Activated CD4-positive, alpha-beta memory T cell treated with anti-CD3 and anti-CD28 coated beads, Interleukin-2, amount 10 ng/mL, durations not matched to agents 7 days and 5 days (primary cell): ENCODE measurements around the gene FLACC1. TPM values are rescaled to one million over a fixed set of nuclear protein-coding genes. Genes with fewer than 3 reads are reported as not detected.
"Not testable (repeated sequence)": the region's sequence is repeated elsewhere in the genome, so short reads cannot be mapped to it uniquely, and the experiment has no call there.

Experiments
- CTCF ChIA-PET: fragments of 350-600 bp; sonication (Branson Sonifier 250); formaldehyde crosslinking; loops from one replicate; lab custom pipeline; 2021; ENCODE audit warnings: antibody characterized with exemption, inconsistent platforms; lab: Charles Lee
- POLR2A ChIA-PET: fragments of 350-600 bp; sonication (Branson Sonifier 250); formaldehyde crosslinking; loops from one replicate; lab custom pipeline; 2021; ENCODE audit warnings: antibody characterized with exemption; lab: Charles Lee
- DNase-seq: peaks from one replicate; pipeline ENCODE4 v3.0.0-alpha.2; 2020
- H3K27ac Mint-ChIP-seq: one replicate; pipeline ENCODE4 v1.8.0; 2021; ENCODE audit warnings: mild to moderate bottlenecking, mixed read lengths
- H3K27me3 Mint-ChIP-seq: one replicate; pipeline ENCODE4 v1.8.0; 2021; ENCODE audit warnings: mixed read lengths
- H3K36me3 Mint-ChIP-seq: one replicate; pipeline ENCODE4 v1.8.0; 2021; ENCODE audit warnings: low read depth, mixed read lengths
- H3K4me1 Mint-ChIP-seq: one replicate; pipeline ENCODE4 v1.8.0; 2021; ENCODE audit warnings: mixed read lengths
- H3K4me3 Mint-ChIP-seq: one replicate; pipeline ENCODE4 v1.8.0; 2021; ENCODE audit warnings: mild to moderate bottlenecking, mixed read lengths
- H3K9me3 Mint-ChIP-seq: one replicate; pipeline ENCODE4 v1.8.0; 2021; ENCODE audit warnings: mixed read lengths
- total RNA-seq, 2 experiments: library from RNA; stranded (reverse); gene quantifications; one replicate each; pipeline ENCODE4 v1.2.3, GENCODE V29; 2021

Gene FLACC1
- total RNA-seq, 2 experiments from 2014 or later, result 2.7 to 3.1 TPM

- H3K27ac Mint-ChIP-seq, H3K27me3 Mint-ChIP-seq, H3K4me1 Mint-ChIP-seq, POLR2A ChIA-PET, H3K4me3 Mint-ChIP-seq, DNase-seq, CTCF ChIA-PET: not testable (repeated sequence)
- Mint-ChIP-seq H3K9me3 (peaks cover 23% of the 10 kb centered on the region), H3K36me3 (peaks cover 89% of the 10 kb centered on the region)
These were observed 12.2 kb upstream of the FLACC1 start for GRCh38 chr2:201369318-201369717.

GRCh38 chr2:201366146-201366545 lies 9.0 kb upstream of the FLACC1 start:
- ChIA-PET POLR2A (no interaction called here), CTCF (interaction anchor here (2.7 to 4.2 kb wide), 3 partner anchors 101 to 133 kb away, joined by 30 to 43 read pairs (median 31); no protein-coding TSS in a partner anchor)
- peaks cover 25% of the 10 kb centered on the region for H3K9me3 Mint-ChIP-seq
- H3K4me3 Mint-ChIP-seq, result no peak overlapping the region
- H3K4me1 Mint-ChIP-seq, result peaks cover 23% of the 10 kb centered on the region
- no peak overlapping the region for H3K27ac Mint-ChIP-seq
- no peak for DNase-seq
- peaks cover 87% of the 10 kb centered on the region for H3K36me3 Mint-ChIP-seq
- no peaks in the 10 kb centered on the region for H3K27me3 Mint-ChIP-seq

GRCh38 chr2:201363857-201364560 lies 6.9 kb upstream of the FLACC1 start:
- H3K27ac Mint-ChIP-seq, result peak overlapping the region; percentile 71
- peaks cover 32% of the 10 kb centered on the region for H3K4me1 Mint-ChIP-seq

GRCh38 chr2:201362396-201362795 lies 5.3 kb upstream of the FLACC1 start:
- Mint-ChIP-seq H3K9me3 (peaks cover 12% of the 10 kb centered on the region), H3K27ac (no peak overlapping the region), H3K27me3 (no peaks in the 10 kb centered on the region), H3K36me3 (peaks cover 72% of the 10 kb centered on the region), H3K4me1 (peaks cover 35% of the 10 kb centered on the region), H3K4me3 (no peak overlapping the region)
- POLR2A ChIA-PET, result interaction anchor here (2.0 kb wide), 1 partner anchor 129 kb away, joined by 9 read pairs; no protein-coding TSS in a partner anchor
- no peak for DNase-seq
- CTCF ChIA-PET, result interaction anchor here (1.4 to 4.2 kb wide), 3 partner anchors 97 to 179 kb away, joined by 4 to 30 read pairs (median 12); partner anchors contain the start of gene CASP10

More at GRCh38 chr2:201363857-201364560, 6.9 kb upstream of the FLACC1 start:
- H3K36me3 Mint-ChIP-seq, result peaks cover 84% of the 10 kb centered on the region
- CTCF ChIA-PET, result interaction anchor here (0.6 to 4.2 kb wide), 14 partner anchors 20 to 181 kb away, joined by 3 to 43 read pairs (median 5); partner anchors contain the start of genes CASP10 and CASP8
- DNase-seq, result peak; percentile 21
- H3K9me3 Mint-ChIP-seq, result peaks cover 22% of the 10 kb centered on the region
- POLR2A ChIA-PET, result interaction anchor here (0.6 to 2.6 kb wide), 6 partner anchors 101 to 296 kb away, joined by 3 to 10 read pairs (median 7); partner anchors contain the start of genes CASP10 and CASP8
- H3K27me3 Mint-ChIP-seq, result no peaks in the 10 kb centered on the region
- H3K4me3 Mint-ChIP-seq, result no peak overlapping the region

- Mint-ChIP-seq H3K36me3 (peaks cover 62% of the 10 kb centered on the region), H3K9me3 (peaks cover 2% of the 10 kb centered on the region), H3K4me1 (peaks cover 33% of the 10 kb centered on the region), H3K4me3 (no peak overlapping the region), H3K27ac (no peak overlapping the region), H3K27me3 (no peaks in the 10 kb centered on the region)
- ChIA-PET POLR2A (interaction anchor here (2.0 kb wide), 1 partner anchor 127 kb away, joined by 9 read pairs; no protein-coding TSS in a partner anchor), CTCF (interaction anchor here (1.4 kb wide), 1 partner anchor 129 kb away, joined by 4 read pairs; no protein-coding TSS in a partner anchor)
- no peak for DNase-seq
These were observed 4.1 kb upstream of the FLACC1 start for GRCh38 chr2:201361078-201361733.

- no peak overlapping the region for H3K4me3 Mint-ChIP-seq
- CTCF ChIA-PET, result interaction anchor here (1.1 kb wide), 1 partner anchor 32 kb away, joined by 3 read pairs; no protein-coding TSS in a partner anchor
- H3K4me1 Mint-ChIP-seq, result peaks cover 33% of the 10 kb centered on the region
- H3K27me3 Mint-ChIP-seq, result no peaks in the 10 kb centered on the region
- H3K36me3 Mint-ChIP-seq, result peaks cover 53% of the 10 kb centered on the region
- H3K9me3 Mint-ChIP-seq, result peaks cover 2% of the 10 kb centered on the region
- POLR2A ChIA-PET, result no interaction called here
- no peak for DNase-seq
- H3K27ac Mint-ChIP-seq, result no peak overlapping the region
These were observed 3.1 kb upstream of the FLACC1 start for GRCh38 chr2:201360256-201360655.

GRCh38 chr2:201358684-201359083 lies 1.5 kb upstream of the FLACC1 start:
- Mint-ChIP-seq H3K27ac (no peak overlapping the region), H3K36me3 (peaks cover 47% of the 10 kb centered on the region), H3K9me3 (peaks cover 4% of the 10 kb centered on the region), H3K4me1 (peaks cover 30% of the 10 kb centered on the region), H3K4me3 (no peak overlapping the region), H3K27me3 (no peaks in the 10 kb centered on the region)
- no peak for DNase-seq
- POLR2A ChIA-PET, result interaction anchor here (0.6 to 0.8 kb wide), 2 partner anchors 10 to 1595 kb away, joined by 3 read pairs; no protein-coding TSS in a partner anchor
- CTCF ChIA-PET, result no interaction called here

GRCh38 chr2:201353116-201353515 lies 4.0 kb downstream of the FLACC1 start:
- no peak for DNase-seq
- ChIA-PET CTCF (no interaction called here), POLR2A (interaction anchor here (1.2 kb wide), 1 partner anchor 9 kb away, joined by 3 read pairs; no protein-coding TSS in a partner anchor)
- H3K36me3 Mint-ChIP-seq, result peaks cover 8% of the 10 kb centered on the region
- no peaks in the 10 kb centered on the region for H3K27me3 Mint-ChIP-seq
- peaks cover 4% of the 10 kb centered on the region for H3K9me3 Mint-ChIP-seq
- H3K4me1 Mint-ChIP-seq, result no peaks in the 10 kb centered on the region
- H3K27ac Mint-ChIP-seq, result no peak overlapping the region
- no peak overlapping the region for H3K4me3 Mint-ChIP-seq

GRCh38 chr2:201350879-201351278 lies 6.3 kb downstream of the FLACC1 start:
- ChIA-PET CTCF (interaction anchor here (0.6 kb wide), 1 partner anchor 612 kb away, joined by 3 read pairs; no protein-coding TSS in a partner anchor), POLR2A (interaction anchor here (2.3 kb wide), 1 partner anchor 10 kb away, joined by 7 read pairs; no protein-coding TSS in a partner anchor)
- Mint-ChIP-seq H3K9me3 (peaks cover 4% of the 10 kb centered on the region), H3K4me3 (no peak overlapping the region), H3K27me3 (no peaks in the 10 kb centered on the region), H3K4me1 (no peaks in the 10 kb centered on the region), H3K36me3 (peaks cover 8% of the 10 kb centered on the region), H3K27ac (no peak overlapping the region)
- DNase-seq, result no peak

- ChIA-PET POLR2A (no interaction called here), CTCF (no interaction called here)
- Mint-ChIP-seq H3K9me3 (peaks cover 4% of the 10 kb centered on the region), H3K36me3 (peaks cover 8% of the 10 kb centered on the region), H3K27me3 (no peaks in the 10 kb centered on the region), H3K4me1 (peaks cover 1% of the 10 kb centered on the region), H3K4me3 (no peak overlapping the region), H3K27ac (no peak overlapping the region)
- no peak for DNase-seq
These were observed 7.5 kb downstream of the FLACC1 start for GRCh38 chr2:201349601-201350000.

- peaks cover 3% of the 10 kb centered on the region for H3K36me3 Mint-ChIP-seq
- no peak overlapping the region for H3K4me3 Mint-ChIP-seq
- no peak for DNase-seq
- ChIA-PET CTCF (interaction anchor here (0.6 kb wide), 1 partner anchor 111 kb away, joined by 3 read pairs; no protein-coding TSS in a partner anchor), POLR2A (interaction anchor here (0.9 to 1.3 kb wide), 2 partner anchors 9 to 89 kb away, joined by 3 to 5 read pairs; partner anchors contain the start of gene CASP8)
- H3K27me3 Mint-ChIP-seq, result no peaks in the 10 kb centered on the region
- no peaks in the 10 kb centered on the region for H3K9me3 Mint-ChIP-seq
- H3K4me1 Mint-ChIP-seq, result peaks cover 1% of the 10 kb centered on the region
- H3K27ac Mint-ChIP-seq, result no peak overlapping the region
These were observed 8.4 kb downstream of the FLACC1 start for GRCh38 chr2:201348758-201349157.

- DNase-seq, result no peak
- no peaks in the 10 kb centered on the region for H3K27me3 Mint-ChIP-seq
- H3K4me1 Mint-ChIP-seq, result peaks cover 2% of the 10 kb centered on the region
- H3K9me3 Mint-ChIP-seq, result no peaks in the 10 kb centered on the region
- no peak overlapping the region for H3K4me3 Mint-ChIP-seq
- peaks cover 18% of the 10 kb centered on the region for H3K36me3 Mint-ChIP-seq
- CTCF ChIA-PET, result no interaction called here
- POLR2A ChIA-PET, result no interaction called here
- no peak overlapping the region for H3K27ac Mint-ChIP-seq
These were observed 10.0 kb downstream of the FLACC1 start for GRCh38 chr2:201347138-201347537.
